GM19328 (cell line): ENCODE data around the gene PMVK.

Source experiments
- ATAC-seq: cut with Tn5 transposase; IDR thresholded peaks from one replicate; pipeline ENCODE4 v1.9.1; 2021; ENCODE audit warnings: mild to moderate bottlenecking, moderate library complexity; ENCODE audit not compliant: unreplicated experiment

Gene PMVK

GRCh38 chr1:154951901-154952657, 15.6 kb upstream of the PMVK start:
- no peak for ATAC-seq

GRCh38 chr1:154948079-154948478, 11.6 kb upstream of the PMVK start:
- ATAC-seq: no peak

- ATAC-seq: no peak
These were observed 9.7 kb upstream of the PMVK start for GRCh38 chr1:154945962-154946850.

- no peak for ATAC-seq
These were observed 8.8 kb upstream of the PMVK start for GRCh38 chr1:154945160-154945961.

- no peak for ATAC-seq
These were observed 8.1 kb upstream of the PMVK start for GRCh38 chr1:154944401-154945159.

- ATAC-seq: no peak
These were observed 7.3 kb upstream of the PMVK start for GRCh38 chr1:154943649-154944400.

GRCh38 chr1:154941333-154942013, 5.0 kb upstream of the PMVK start:
- ATAC-seq: no peak

GRCh38 chr1:154940651-154941194, 4.2 kb upstream of the PMVK start:
- no peak for ATAC-seq

GRCh38 chr1:154940213-154940560, 3.7 kb upstream of the PMVK start:
- no peak for ATAC-seq

- no peak for ATAC-seq
These were observed 2.3 kb upstream of the PMVK start for GRCh38 chr1:154938604-154939399.

GRCh38 chr1:154937988-154938386, 1.5 kb upstream of the PMVK start:
- ATAC-seq: no peak

- peak; percentile 57 for ATAC-seq
These were observed 817 bp upstream of the PMVK start for GRCh38 chr1:154937085-154937987.

GRCh38 chr1:154935749-154936554, 567 bp downstream of the PMVK start:
- ATAC-seq: peak; percentile 3

GRCh38 chr1:154934358-154934948, 2.1 kb downstream of the PMVK start:
- no peak for ATAC-seq

GRCh38 chr1:154931940-154932487, 4.5 kb downstream of the PMVK start:
- ATAC-seq: no peak

GRCh38 chr1:154926201-154926600, 10.3 kb downstream of the PMVK start:
- ATAC-seq: no peak
